Hepatocyte (in vitro differentiated cells): Measurements from ENCODE around the gene ZNF845. TPM values are rescaled to one million over a fixed set of nuclear protein-coding genes. Genes with fewer than 3 reads are reported as not detected.
"Not testable (repeated sequence)": the region's sequence is repeated elsewhere in the genome, so short reads cannot be mapped to it uniquely, and the experiment has no call there.

Experiments used
- DNase-seq: peaks from one replicate; pipeline ENCODE4 v3.0.0-alpha.2; 2016; ENCODE audit warnings: low spot score
- H2AFZ ChIP-seq: fragments of 200-600 bp; sonication (generic); 2 replicates; pipeline ENCODE4 v1.6.0; 2016; ENCODE audit warnings: antibody characterized with exemption, mild to moderate bottlenecking
- H3K27ac ChIP-seq: fragments of 200-600 bp; sonication (generic); 2 replicates; pipeline ENCODE4 v1.5.1; 2016; ENCODE audit warnings: mild to moderate bottlenecking
- H3K27me3 ChIP-seq: fragments of 200-600 bp; sonication (generic); 2 replicates; pipeline ENCODE4 v1.6.1; 2016
- H3K36me3 ChIP-seq: fragments of 200-600 bp; sonication (generic); replicated peaks from 2 replicates; pipeline ENCODE4 v1.5.1; 2016; ENCODE audit warnings: low read depth; ENCODE audit not compliant: insufficient read depth
- H3K4me1 ChIP-seq: fragments of 200-600 bp; sonication (generic); 2 replicates; pipeline ENCODE4 v1.5.1; 2016; ENCODE audit warnings: mild to moderate bottlenecking, moderate library complexity; ENCODE audit not compliant: insufficient read depth
- H3K4me2 ChIP-seq: fragments of 200-600 bp; sonication (generic); 2 replicates; pipeline ENCODE4 v1.6.0; 2016
- H3K4me3 ChIP-seq: fragments of 200-600 bp; sonication (generic); 2 replicates; pipeline ENCODE4 v1.5.1; 2016; ENCODE audit warnings: mild to moderate bottlenecking
- H3K79me2 ChIP-seq: fragments of 200-600 bp; sonication (generic); 2 replicates; pipeline ENCODE4 v1.6.0; 2017; ENCODE audit warnings: mild to moderate bottlenecking
- H3K9me2 ChIP-seq: fragments of 200-600 bp; sonication (generic); replicated peaks from 2 replicates; pipeline ENCODE4 v1.6.0; 2017; ENCODE audit warnings: mild to moderate bottlenecking; ENCODE audit not compliant: insufficient read depth
- H3K9me3 ChIP-seq: fragments of 200-600 bp; sonication (generic); 2 replicates; pipeline ENCODE4 v1.5.1; 2016; ENCODE audit warnings: low read depth, mild to moderate bottlenecking
- H4K20me1 ChIP-seq: fragments of 200-600 bp; sonication (generic); 2 replicates; pipeline ENCODE4 v1.6.0; 2016; ENCODE audit warnings: mild to moderate bottlenecking; ENCODE audit not compliant: insufficient read depth, poor library complexity, severe bottlenecking
- EZH2 ChIP-seq: fragments of 200-600 bp; sonication (generic); IDR thresholded peaks from 2 replicates; pipeline ENCODE4 v1.6.1; 2016; ENCODE audit warnings: antibody characterized with exemption, mild to moderate bottlenecking, borderline replicate concordance
- EZH2phosphoT487 ChIP-seq: fragments of 200-600 bp; sonication (generic); IDR thresholded peaks from one replicate; pipeline ENCODE4 v1.6.1; 2018; ENCODE audit warnings: antibody characterized with exemption, mild to moderate bottlenecking, low read depth, moderate library complexity; ENCODE audit not compliant: unreplicated experiment, severe bottlenecking
- WGBS: methylation state at CpG from one replicate; pipeline ENCODE4 v1.1.6; 2016; ENCODE audit warnings: low lambda C conversion rate; ENCODE audit errors: missing lambda C conversion rate; 5-methylcytosine and 5-hydroxymethylcytosine counted together
- polyA plus RNA-seq: library from polyadenylated mRNA; unstranded; fragments of >200 nt; fragmentation: Nextera tagmentation; extraction: Ambion mirVana; gene quantifications from 2 replicates; pipeline ENCODE4 v1.2.1, GENCODE V29; 2016
- total RNA-seq: library from RNA; depleted of rRNA; stranded (reverse); fragments of >200 nt; gene quantifications from 2 replicates; pipeline ENCODE4 v1.2.3, GENCODE V29; 2014
- TF ChIP-seq, protein P1 (sequence below): fragments of 200-600 bp; sonication (generic); IDR thresholded peaks from 2 replicates; pipeline ENCODE4 v1.5.1; 2016; ENCODE audit warnings: antibody characterized with exemption, mild to moderate bottlenecking; ENCODE audit not compliant: poor library complexity

Gene ZNF845
- total and polyA plus RNA-seq, 2 experiments from 2014 or later = 1.7 to 6.1 TPM

DNA sequence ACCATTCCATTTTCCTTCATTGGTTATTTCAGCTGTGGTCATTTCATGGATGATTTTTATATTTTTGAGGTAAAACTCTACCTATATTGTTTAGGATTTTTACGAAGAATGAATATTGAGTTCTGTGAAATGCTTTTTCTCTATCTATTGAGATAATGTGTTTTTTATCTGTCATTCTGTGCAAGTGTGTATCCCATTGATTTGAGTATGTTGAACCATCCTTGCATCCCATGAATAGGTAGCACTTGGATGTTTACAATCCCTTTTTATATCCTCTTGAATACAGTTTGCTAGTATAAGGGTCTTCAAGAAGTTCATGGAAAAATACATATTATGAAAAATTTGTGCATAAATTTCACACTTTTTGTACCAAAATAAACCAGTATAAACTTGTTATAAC lies 22.2 kb downstream of the ZNF845 start:
- Histone ChIP-seq H3K36me3 (peaks cover 18% of the 10 kb centered on the region), H3K27ac (no peak overlapping the region), H3K9me2 (no peaks in the 10 kb centered on the region), H3K27me3 (no peaks in the 10 kb centered on the region), H3K4me3 (no peak overlapping the region), H3K4me1 (no peaks in the 10 kb centered on the region), H4K20me1 (no peaks in the 10 kb centered on the region), H2AFZ (no peak overlapping the region), H3K79me2 (no peaks in the 10 kb centered on the region), H3K9me3 (peaks cover 55% of the 10 kb centered on the region), H3K4me2 (no peak overlapping the region)
- no peak for DNase-seq
- TF ChIP-seq EZH2 (no peak), EZH2phosphoT487 (no peak)
- TF ChIP-seq, protein P1, sequence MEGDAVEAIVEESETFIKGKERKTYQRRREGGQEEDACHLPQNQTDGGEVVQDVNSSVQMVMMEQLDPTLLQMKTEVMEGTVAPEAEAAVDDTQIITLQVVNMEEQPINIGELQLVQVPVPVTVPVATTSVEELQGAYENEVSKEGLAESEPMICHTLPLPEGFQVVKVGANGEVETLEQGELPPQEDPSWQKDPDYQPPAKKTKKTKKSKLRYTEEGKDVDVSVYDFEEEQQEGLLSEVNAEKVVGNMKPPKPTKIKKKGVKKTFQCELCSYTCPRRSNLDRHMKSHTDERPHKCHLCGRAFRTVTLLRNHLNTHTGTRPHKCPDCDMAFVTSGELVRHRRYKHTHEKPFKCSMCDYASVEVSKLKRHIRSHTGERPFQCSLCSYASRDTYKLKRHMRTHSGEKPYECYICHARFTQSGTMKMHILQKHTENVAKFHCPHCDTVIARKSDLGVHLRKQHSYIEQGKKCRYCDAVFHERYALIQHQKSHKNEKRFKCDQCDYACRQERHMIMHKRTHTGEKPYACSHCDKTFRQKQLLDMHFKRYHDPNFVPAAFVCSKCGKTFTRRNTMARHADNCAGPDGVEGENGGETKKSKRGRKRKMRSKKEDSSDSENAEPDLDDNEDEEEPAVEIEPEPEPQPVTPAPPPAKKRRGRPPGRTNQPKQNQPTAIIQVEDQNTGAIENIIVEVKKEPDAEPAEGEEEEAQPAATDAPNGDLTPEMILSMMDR = no peak
- WGBS = 100% methylated on average over 1 of the region's 1 CpG

DNA sequence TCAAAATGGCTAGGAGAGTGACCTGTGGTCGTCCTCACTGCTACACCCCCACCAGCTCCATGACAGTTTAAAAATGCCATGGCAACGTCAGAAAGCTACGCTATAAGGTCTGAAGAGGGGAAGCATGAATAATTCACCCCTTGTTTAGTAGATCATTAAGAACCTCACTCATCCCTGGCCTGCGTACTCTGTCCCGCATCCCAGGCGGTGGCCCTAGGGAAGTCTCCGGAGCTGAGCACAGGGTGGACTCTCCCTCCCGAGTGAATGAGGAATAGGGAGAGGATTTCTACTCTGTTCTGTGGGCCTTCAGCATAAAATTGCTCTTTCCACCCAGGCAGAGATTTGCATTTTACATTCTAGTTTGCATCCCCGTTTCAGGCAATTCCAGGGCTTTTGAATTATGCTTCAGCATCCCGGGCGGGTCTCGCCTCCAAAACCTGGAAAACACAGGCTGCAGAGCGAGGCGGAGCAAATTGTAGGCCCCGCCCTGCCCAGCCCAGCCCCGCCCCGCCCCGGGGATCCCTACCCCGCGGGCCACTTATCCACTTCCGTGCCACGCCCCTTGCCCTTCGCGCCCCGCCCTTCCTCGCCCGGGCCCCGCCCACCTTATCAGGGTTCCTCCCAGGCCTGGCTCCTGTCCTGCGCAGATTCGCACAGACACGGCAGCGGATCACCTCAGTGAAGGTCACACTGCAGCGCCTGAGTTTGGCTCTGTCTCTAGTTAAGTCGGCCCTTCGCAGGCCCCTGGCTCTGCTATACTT lies 24.5 kb downstream of the ZNF845 start:
- Histone ChIP-seq H3K4me3 (no peak overlapping the region), H3K27ac (no peak overlapping the region), H3K36me3 (no peaks in the 10 kb centered on the region), H3K27me3 (no peaks in the 10 kb centered on the region), H4K20me1 (no peaks in the 10 kb centered on the region), H3K9me3 (peaks cover 32% of the 10 kb centered on the region), H3K4me1 (no peaks in the 10 kb centered on the region), H3K4me2 (no peak overlapping the region), H2AFZ (no peak overlapping the region), H3K9me2 (no peaks in the 10 kb centered on the region), H3K79me2 (no peaks in the 10 kb centered on the region)
- no peak for TF ChIP-seq EZH2
- TF ChIP-seq, protein P1 = no peak
- TF ChIP-seq EZH2phosphoT487 = no peak
- no peak for DNase-seq
- 95% methylated on average over 31 of the region's 35 CpGs for whole genome bisulfite sequencing

DNA sequence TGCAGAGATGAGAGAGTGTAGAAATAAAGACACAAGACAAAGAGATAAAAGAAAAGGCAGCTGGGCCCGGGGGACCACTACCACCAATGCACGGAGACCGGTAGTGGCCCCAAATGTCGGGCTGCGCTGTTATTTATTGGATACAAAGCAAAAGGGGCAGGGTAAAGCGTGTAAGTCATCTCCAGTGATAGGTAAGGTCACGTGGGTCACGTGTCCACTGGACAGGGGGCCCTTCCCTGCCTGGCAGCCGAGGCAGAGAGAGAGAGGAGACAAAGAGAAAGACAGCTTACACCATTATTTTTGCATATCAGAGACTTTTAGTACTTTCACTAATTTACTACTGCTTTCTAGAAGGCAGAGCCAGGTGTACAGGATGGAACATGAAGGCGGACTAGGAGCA lies 26.5 kb downstream of the ZNF845 start:
- not testable (repeated sequence) for H3K4me2 ChIP-seq, H3K9me2 ChIP-seq, H3K36me3 ChIP-seq, H3K4me3 ChIP-seq, H4K20me1 ChIP-seq, H3K27ac ChIP-seq, H3K27me3 ChIP-seq, H3K4me1 ChIP-seq, H3K79me2 ChIP-seq, H2AFZ ChIP-seq, DNase-seq
- peaks cover 14% of the 10 kb centered on the region for H3K9me3 ChIP-seq
- 93% methylated on average over 10 of the region's 10 CpGs for WGBS

DNA sequence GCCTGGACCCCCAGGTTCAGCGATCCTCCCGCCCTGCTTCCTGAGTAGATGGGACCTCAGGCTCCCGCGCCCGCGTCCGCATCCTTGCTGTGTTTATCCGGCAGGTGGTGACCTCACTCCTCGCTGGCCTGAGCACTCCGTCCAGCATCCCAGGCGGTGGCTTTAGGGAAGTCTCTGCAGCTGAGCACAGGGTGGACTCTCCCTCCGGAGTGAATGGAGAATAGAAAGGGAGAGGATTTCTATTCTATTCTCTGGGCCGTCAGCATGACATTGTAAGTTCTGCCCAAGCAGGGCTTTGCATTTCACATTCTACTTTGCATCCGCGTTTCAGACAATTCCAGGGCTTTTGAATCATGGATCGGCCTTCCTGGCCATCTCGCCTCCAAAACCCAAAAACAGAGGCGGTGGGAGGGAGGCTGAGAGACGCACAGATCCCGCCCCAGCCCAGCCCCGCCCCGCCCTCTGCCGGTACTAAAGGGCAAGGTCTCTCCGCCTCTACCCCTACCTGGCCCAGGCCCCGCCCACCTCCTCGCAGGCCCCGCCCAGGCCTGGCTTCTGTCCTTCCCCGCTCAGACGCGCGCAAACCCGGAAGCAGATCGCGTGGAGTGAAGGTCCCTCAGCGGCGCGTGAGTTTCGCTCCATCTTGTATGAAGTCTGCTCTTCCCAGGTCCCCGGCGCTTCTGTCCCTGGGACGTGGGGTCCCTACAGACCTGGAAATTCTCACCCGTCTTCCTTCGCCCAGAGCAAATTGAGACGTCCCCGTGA lies 31.8 kb downstream of the ZNF845 start, which contains the start of gene ZNF525:
ZNF525 (plus strand) TSS at position 572 of the 765 bp plus-strand sequence. CDS start 6,577 bp downstream, outside the sequence.
- H4K20me1 ChIP-seq = no peaks in the 10 kb centered on the region
- no peaks in the 10 kb centered on the region for H3K9me3 ChIP-seq
- peak within 1 kb of the TSS; percentile 79 for H3K4me2 ChIP-seq
- peak within 1 kb of the TSS; percentile 99 for H2AFZ ChIP-seq
- peaks cover 6% of the 10 kb centered on the region for H3K4me1 ChIP-seq
- peak; percentile 96 for DNase-seq
- no peaks in the 10 kb centered on the region for H3K9me2 ChIP-seq
- TF ChIP-seq EZH2 = no peak
- TF ChIP-seq, protein P1 = peak; percentile 24
- WGBS = 1% methylated on average over 43 of the region's 45 CpGs
- peak within 1 kb of the TSS; percentile 89 for H3K27ac ChIP-seq
- peak within 1 kb of the TSS; percentile 73 for H3K4me3 ChIP-seq
- no peaks in the 10 kb centered on the region for H3K36me3 ChIP-seq
- peaks cover 18% of the 10 kb centered on the region for H3K79me2 ChIP-seq
- no peaks in the 10 kb centered on the region for H3K27me3 ChIP-seq
